ENCODE measurements around the gene PID1.

Gene PID1

DNA sequence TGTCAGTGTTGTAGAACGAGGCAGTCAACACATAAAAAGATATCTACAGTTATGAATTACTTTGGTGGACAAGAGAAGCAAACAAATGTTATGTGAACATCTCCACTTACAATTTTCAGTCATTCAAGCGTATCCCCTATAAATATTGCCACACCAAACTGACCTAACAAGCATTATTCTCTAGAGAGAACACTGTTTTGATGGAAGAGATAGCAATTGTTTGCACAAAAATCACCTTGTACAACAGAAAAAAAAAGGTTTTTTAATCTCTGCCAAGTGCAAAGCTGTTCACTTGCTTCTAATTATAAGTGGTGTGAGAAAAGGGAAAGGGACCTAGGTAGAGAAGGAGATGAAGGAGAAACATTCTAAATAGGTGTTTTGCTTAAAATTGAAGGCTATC is 33.8 kb downstream of the PID1 start:
- H3K79me2 ChIP-seq (ENCODE audit: insufficient read depth, low read depth), result no peaks in the 10 kb centered on the region
- H3K4me1 ChIP-seq (ENCODE audit: low read depth, poor library complexity, severe bottlenecking), result no peaks in the 10 kb centered on the region
- H3K9ac ChIP-seq, result no peak overlapping the region
- no peak overlapping the region for H3K27ac ChIP-seq
- H3K4me2 ChIP-seq, result no peak overlapping the region
- no peaks in the 10 kb centered on the region for H3K27me3 ChIP-seq (ENCODE audit: insufficient read depth, low read depth)
- no peaks in the 10 kb centered on the region for H3K36me3 ChIP-seq (ENCODE audit: insufficient read depth)
- H4K20me1 ChIP-seq (ENCODE audit: insufficient read depth), result no peaks in the 10 kb centered on the region
- H3K4me3 ChIP-seq (IDR thresholded peaks at IDR 0.05; ENCODE audit: insufficient read depth, low read depth, low read length), result no peak overlapping the region
- TF ChIP-seq, protein P1, sequence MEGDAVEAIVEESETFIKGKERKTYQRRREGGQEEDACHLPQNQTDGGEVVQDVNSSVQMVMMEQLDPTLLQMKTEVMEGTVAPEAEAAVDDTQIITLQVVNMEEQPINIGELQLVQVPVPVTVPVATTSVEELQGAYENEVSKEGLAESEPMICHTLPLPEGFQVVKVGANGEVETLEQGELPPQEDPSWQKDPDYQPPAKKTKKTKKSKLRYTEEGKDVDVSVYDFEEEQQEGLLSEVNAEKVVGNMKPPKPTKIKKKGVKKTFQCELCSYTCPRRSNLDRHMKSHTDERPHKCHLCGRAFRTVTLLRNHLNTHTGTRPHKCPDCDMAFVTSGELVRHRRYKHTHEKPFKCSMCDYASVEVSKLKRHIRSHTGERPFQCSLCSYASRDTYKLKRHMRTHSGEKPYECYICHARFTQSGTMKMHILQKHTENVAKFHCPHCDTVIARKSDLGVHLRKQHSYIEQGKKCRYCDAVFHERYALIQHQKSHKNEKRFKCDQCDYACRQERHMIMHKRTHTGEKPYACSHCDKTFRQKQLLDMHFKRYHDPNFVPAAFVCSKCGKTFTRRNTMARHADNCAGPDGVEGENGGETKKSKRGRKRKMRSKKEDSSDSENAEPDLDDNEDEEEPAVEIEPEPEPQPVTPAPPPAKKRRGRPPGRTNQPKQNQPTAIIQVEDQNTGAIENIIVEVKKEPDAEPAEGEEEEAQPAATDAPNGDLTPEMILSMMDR (conservative IDR thresholded peaks at IDR 0.05; ENCODE audit: low read depth, low read length), result no peak
- H2AFZ ChIP-seq (ENCODE audit: low read depth), result no peak overlapping the region

DNA sequence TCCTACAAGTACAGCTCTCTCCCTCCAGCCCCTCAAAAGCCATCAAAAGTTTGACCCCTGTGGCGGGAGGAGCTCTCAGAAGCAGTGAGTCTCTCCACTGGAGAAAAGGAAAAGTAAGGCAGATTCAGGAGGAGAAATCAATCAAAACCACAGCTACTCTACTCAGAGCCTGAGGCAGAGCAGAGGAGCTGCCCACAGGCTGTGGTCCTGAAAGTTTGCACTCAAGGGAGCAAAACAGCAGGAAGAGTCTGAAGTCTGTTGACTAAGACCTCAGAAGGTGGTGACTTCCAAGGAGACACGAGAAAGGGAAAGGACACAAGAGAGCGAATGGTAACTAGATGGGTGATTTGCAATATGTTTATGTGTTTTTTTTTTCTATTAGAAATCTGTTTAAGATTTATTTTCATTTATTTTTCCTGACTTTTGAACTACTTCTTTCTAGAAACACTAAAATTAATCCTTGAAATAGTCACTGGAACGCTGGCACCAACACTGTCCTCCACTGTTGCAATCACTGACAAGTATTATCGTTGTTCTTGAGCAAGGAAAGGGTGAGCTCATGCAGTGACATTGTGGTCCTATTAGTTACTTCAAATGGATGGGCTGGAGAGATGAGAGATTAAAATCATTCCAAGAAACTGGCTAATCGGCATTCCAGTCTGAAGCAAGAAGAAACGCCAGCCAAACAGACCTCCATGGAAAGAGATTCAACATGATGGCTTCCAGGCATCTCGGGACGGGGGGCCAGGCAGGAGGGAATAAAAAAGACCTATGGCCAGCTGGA is 35.8 kb downstream of the PID1 start:
- H3K27me3 ChIP-seq (ENCODE audit: insufficient read depth, low read depth), result no peaks in the 10 kb centered on the region
- H3K4me3 ChIP-seq (IDR thresholded peaks at IDR 0.05; ENCODE audit: insufficient read depth, low read depth, low read length), result no peak overlapping the region
- no peak overlapping the region for H3K9ac ChIP-seq
- no peaks in the 10 kb centered on the region for H3K79me2 ChIP-seq (ENCODE audit: insufficient read depth, low read depth)
- no peak overlapping the region for H3K27ac ChIP-seq
- H3K4me1 ChIP-seq (ENCODE audit: low read depth, poor library complexity, severe bottlenecking), result no peaks in the 10 kb centered on the region
- H3K36me3 ChIP-seq (ENCODE audit: insufficient read depth), result no peaks in the 10 kb centered on the region
- H2AFZ ChIP-seq (ENCODE audit: low read depth), result no peak overlapping the region
- no peaks in the 10 kb centered on the region for H4K20me1 ChIP-seq (ENCODE audit: insufficient read depth)
- TF ChIP-seq, protein P1 (conservative IDR thresholded peaks at IDR 0.05; ENCODE audit: low read depth, low read length), result no peak
- no peak overlapping the region for H3K4me2 ChIP-seq

DNA sequence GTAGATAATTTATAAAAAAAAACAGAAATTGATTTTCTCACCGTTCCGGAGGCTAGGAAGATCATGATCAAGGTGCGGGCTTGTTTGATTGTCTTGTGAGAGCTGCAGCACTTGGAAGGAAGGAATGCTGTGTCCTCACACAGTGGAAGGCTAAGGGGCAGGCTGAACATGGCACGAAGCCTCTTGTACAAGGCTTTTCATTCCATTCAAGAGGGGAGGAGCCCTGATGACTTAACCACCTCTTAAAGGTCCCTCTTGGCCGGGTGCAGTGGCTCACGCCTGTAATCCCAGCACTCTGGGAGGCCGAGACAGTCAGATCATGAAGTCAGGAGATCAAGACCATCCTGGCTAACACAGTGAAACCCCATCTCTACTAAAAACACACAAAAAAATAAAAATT is 39.2 kb downstream of the PID1 start:
- no peak overlapping the region for H3K9ac ChIP-seq
- TF ChIP-seq, protein P1 (conservative IDR thresholded peaks at IDR 0.05; ENCODE audit: low read depth, low read length), result no peak
- H3K27me3 ChIP-seq (ENCODE audit: insufficient read depth, low read depth), result no peaks in the 10 kb centered on the region
- no peak overlapping the region for H2AFZ ChIP-seq (ENCODE audit: low read depth)
- H3K27ac ChIP-seq, result no peak overlapping the region
- H3K36me3 ChIP-seq (ENCODE audit: insufficient read depth), result no peaks in the 10 kb centered on the region
- no peak overlapping the region for H3K4me3 ChIP-seq (IDR thresholded peaks at IDR 0.05; ENCODE audit: insufficient read depth, low read depth, low read length)
- H3K4me2 ChIP-seq, result no peak overlapping the region
- no peaks in the 10 kb centered on the region for H3K4me1 ChIP-seq (ENCODE audit: low read depth, poor library complexity, severe bottlenecking)
- no peaks in the 10 kb centered on the region for H3K79me2 ChIP-seq (ENCODE audit: insufficient read depth, low read depth)
- H4K20me1 ChIP-seq (ENCODE audit: insufficient read depth), result no peaks in the 10 kb centered on the region

DNA sequence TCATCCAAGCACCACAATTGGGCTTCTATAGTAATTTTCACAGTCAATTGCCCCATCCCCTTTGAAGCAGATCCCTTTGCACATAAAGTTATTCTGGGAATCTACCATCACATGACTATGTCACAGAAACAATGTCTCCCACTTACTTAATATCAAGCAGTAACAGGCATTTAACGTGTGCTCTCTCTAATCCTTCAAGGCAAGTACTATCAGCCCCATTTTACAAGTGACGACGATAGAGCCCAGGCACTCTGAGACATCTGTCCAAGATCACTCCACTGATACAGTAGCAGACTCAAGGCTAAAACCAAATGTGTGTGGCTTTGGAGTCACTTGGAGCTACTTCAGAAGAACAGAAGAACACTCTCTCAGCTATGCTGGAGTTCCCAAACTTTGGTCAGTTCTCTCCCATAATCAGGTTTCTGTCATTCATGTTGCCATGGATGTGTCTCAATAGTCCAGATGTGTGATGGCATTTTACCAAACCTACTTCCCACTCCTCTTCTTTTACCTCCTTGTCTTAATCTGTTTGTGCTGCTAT is 39.7 kb downstream of the PID1 start:
- Histone ChIP-seq H3K27me3 (ENCODE audit: insufficient read depth, low read depth) (no peaks in the 10 kb centered on the region), H3K36me3 (ENCODE audit: insufficient read depth) (no peaks in the 10 kb centered on the region), H2AFZ (ENCODE audit: low read depth) (no peak overlapping the region), H3K79me2 (ENCODE audit: insufficient read depth, low read depth) (no peaks in the 10 kb centered on the region), H4K20me1 (ENCODE audit: insufficient read depth) (no peaks in the 10 kb centered on the region), H3K4me3 (IDR thresholded peaks at IDR 0.05; ENCODE audit: insufficient read depth, low read depth, low read length) (no peak overlapping the region), H3K4me1 (ENCODE audit: low read depth, poor library complexity, severe bottlenecking) (no peaks in the 10 kb centered on the region), H3K9ac (no peak overlapping the region), H3K27ac (no peak overlapping the region), H3K4me2 (no peak overlapping the region)
- TF ChIP-seq, protein P1 (conservative IDR thresholded peaks at IDR 0.05; ENCODE audit: low read depth, low read length), result no peak
